Measurements from ENCODE around the gene CACNB3.

The CACNB3 gene

GRCh38 chr12:48788854-48789775 lies 29.2 kb upstream of the CACNB3 start, which contains the start of gene ADCY6:
ADCY6 (minus strand) TSS chr12:48789089; CDS start chr12:48783434, 5,655 bp downstream.
- peak in 1 of 2 experiments; percentile 13 for DNase-seq (ENCODE audit: low read depth in 2 of 2)

GRCh38 chr12:48789858-48790326 lies 28.4 kb upstream of the CACNB3 start:
- no peak for DNase-seq (ENCODE audit: low read depth in 2 of 2)

GRCh38 chr12:48793696-48794095 lies 24.6 kb upstream of the CACNB3 start:
- no peak for DNase-seq (ENCODE audit: low read depth in 2 of 2)

DNA sequence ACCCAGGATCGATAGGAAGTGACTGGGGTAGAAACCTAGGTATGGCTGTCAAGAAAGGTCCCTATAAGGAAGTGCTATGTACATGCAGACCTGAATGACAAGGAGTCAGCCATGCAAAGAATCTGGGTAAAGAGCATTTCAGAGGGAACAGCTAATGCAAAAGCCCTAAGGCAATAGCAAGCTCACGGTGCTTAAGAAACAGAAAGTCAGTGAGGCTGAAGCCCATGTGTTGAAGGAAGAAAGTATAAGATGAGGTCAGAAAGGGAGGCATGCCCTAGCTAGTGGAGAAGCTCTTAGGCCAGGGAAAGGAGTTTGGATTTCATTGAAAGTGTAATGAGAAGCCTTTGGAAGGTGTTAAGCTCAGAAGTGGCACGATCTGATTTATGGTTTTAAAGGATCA lies 23.4 kb upstream of the CACNB3 start:
- DNase-seq (ENCODE audit: low read depth in 2 of 2) = no peak

GRCh38 chr12:48795550-48796455 lies 22.5 kb upstream of the CACNB3 start:
- DNase-seq (ENCODE audit: low read depth in 2 of 2) = peak; percentile 51 to 55

DNA sequence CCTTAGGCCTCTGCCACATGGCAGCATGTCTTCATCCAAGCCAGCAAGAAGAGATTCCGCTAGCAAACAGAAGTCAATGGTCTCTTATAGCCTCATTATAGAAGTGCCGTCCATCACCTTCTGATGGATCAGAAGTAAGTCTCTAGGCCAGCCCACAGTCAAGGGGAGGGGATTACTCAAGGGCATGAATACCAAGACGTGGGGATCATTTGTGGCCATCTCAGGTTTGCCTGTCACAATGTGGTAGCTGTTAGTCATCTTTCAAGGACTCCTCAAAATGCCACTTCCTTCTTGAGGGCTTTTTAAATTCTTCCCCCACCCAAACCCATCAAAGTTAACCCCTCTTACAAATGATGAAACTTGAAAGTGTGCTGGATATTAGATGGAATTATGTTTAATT lies 21.3 kb upstream of the CACNB3 start:
- DNase-seq (ENCODE audit: low read depth in 2 of 2) = no peak

GRCh38 chr12:48800457-48800856 lies 17.8 kb upstream of the CACNB3 start:
- DNase-seq (ENCODE audit: low read depth in 2 of 2) = no peak

GRCh38 chr12:48800971-48801370 lies 17.3 kb upstream of the CACNB3 start:
- no peak for DNase-seq (ENCODE audit: low read depth in 2 of 2)

- DNase-seq (ENCODE audit: low read depth in 2 of 2) = no peak
These were observed 14.6 kb upstream of the CACNB3 start for GRCh38 chr12:48803675-48804074.

GRCh38 chr12:48807981-48808380 lies 10.3 kb upstream of the CACNB3 start:
- no peak for DNase-seq (ENCODE audit: low read depth in 2 of 2)

DNA sequence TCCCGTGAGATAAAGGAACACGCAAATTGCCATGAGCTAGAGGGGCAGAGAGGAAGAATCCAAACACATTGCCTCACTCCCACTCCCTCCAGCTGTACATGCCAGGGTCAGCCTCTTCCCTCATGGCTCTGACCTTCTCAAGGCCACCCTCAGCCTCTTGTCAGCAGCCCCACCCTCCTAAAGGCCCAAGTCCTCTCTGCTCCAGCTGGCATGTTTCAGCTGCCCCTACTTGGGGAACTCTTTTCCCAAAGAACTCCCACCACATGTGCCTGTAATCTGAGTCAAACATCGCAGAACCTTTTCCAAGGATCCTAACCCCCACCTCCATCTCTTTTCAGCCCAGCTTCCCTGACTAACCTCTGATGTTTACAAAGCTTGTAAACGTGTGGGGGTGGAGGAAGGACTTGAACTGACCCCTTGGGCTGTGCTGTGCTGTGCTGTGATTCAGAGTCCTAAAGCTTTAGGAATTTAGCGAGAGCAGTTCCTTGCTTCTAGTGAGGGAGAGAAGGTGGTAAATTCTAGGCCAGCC lies 7.3 kb upstream of the CACNB3 start:
- DNase-seq (ENCODE audit: low read depth in 2 of 2) = peak; percentile 54 to 55

DNA sequence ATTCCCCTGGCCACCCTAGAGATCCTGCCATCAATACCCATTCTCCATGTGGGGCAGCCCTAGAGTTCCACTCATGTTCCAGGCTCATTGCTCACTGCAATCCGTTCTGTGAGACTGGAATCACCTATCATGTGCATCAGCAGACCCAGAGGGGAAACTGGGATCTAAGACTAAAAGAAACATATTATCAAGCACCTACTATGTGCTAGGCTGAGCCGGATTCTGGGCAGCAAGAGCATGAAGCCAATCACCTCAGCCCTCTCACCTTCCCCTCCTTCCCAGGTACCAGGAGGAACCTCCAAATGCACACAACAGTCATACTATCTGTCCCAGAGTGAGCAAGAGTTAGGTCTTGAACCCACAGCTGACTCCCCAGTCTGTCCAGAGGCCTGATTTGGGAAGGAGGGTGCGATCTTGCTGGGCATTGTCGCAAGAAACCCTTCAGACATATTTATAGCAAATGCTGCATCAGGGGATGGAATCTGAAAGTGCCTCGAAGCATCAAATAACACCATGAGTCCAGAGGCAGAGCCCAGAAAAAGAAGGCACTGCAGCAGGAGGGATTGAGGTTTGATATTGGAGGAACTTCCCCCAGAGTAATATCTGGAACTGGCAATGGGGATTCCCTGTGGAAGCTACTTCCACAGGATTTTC lies 6.7 kb upstream of the CACNB3 start:
- no peak for DNase-seq (ENCODE audit: low read depth in 2 of 2)

DNA sequence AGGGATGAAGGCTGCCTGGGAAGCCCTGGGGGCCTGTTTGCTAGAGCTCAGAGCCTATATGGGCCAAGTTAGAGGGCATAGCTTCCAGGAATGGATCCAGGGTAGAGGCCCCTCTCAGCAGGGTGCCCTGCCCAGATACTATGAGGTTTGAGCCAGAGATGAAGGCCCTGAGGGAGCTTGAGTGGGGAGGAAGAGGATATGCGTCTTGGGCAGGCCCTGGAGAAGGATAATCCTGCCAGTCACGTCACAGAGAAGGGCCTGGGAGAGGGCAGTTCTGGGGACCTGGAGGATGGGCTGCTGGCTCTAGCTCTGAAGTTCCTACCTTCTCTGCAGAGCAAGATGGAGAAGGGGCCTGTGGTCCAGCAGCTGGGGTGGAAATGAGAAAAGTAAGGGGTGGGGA lies 5.9 kb upstream of the CACNB3 start:
- no peak for DNase-seq (ENCODE audit: low read depth in 2 of 2)

GRCh38 chr12:48813465-48814261 lies 4.6 kb upstream of the CACNB3 start:
- no peak for DNase-seq (ENCODE audit: low read depth in 2 of 2)

DNA sequence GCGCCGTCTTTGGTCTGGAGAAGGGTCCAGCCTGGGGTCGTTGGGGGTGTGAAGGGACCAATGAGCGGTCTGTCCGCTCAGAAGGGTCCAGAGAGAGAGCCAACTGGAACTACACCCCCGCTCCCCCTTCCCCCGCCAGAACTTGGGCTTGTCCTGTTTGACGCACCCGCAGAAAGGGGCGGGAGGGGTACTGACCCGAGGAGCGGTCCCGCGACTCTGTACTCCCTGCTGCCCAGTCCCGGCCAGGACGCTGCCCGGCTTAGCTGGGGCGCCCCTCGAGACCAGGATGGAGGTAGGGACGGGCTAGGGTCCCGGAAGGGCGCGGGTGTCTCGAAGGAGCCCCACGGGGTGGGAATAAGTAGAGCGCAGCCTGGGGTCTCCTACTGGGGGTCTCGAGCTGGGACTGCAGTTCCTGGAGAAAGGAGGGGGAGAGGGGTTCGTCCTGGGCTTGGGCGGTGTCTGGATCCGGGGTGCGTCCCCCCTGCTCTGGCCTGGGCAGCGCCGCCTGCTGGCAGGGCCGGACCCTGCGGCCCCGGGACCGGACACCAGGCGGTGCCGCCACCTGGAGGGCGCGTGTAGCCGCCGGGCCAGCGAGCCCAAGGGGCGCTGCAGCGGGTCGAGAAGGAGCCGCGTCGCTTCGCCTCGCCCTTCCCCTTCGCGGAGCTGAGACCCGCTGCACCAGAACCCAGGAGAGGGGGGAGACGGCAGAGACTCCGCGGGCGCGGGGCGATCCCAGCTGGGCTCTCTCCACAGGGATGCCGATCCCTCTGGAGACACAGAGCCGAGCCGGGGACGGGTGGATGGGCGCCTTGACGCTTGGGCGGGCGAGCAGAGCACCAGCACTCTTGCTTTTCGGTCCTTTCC lies 3.8 kb upstream of the CACNB3 start:
- peak; percentile 41 to 43 for DNase-seq (ENCODE audit: low read depth in 2 of 2)

DNA sequence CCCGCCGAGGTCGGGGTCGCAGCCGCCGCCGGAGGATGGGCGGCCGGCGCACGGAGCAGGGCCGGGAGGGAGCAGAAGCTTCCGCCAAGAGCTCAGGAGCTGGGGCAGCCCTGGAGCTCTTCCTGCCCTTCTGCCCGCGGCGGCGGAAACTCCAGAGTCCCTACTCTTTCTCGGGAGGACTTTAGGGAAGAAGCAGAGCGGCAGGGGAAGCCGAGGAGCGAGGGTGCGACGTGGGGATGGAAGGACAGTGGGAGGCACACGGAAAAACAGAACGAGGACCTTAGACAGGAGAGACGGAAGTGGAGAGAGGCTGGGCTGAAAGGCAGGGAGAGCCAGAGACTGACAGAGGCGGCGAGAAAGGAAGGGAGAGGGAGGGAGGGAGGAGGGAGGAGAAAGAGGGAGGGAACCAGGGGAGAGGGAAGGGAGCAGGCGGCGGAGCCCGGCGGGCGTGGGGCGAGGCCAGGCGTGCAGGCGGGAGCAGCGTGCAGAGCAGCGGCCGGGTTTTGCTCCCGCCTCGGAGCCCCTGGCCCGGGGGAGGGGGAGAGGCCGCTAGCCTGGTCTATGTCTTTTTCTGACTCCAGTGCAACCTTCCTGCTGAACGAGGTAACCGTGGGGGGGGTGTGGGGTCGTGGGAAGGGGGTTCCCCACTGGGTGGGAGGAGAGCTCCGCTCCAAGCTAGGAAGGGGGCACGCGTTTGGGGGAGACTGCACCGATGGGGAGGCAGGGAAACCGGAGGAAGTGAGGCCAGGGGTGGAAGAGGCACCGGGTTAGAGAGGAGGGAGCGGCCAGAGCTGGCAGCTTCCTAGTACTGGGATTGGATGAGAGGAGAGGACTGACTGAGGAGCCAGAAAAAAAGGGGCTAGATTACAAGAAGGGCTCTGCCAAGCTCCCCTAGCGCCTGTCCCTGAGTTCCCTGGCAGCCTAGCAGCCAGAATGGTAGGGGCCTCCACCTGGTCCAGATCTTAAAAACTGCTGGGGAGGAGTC lies 2.9 kb upstream of the CACNB3 start:
- DNase-seq (ENCODE audit: low read depth in 2 of 2) = peak; percentile 44 to 56

DNA sequence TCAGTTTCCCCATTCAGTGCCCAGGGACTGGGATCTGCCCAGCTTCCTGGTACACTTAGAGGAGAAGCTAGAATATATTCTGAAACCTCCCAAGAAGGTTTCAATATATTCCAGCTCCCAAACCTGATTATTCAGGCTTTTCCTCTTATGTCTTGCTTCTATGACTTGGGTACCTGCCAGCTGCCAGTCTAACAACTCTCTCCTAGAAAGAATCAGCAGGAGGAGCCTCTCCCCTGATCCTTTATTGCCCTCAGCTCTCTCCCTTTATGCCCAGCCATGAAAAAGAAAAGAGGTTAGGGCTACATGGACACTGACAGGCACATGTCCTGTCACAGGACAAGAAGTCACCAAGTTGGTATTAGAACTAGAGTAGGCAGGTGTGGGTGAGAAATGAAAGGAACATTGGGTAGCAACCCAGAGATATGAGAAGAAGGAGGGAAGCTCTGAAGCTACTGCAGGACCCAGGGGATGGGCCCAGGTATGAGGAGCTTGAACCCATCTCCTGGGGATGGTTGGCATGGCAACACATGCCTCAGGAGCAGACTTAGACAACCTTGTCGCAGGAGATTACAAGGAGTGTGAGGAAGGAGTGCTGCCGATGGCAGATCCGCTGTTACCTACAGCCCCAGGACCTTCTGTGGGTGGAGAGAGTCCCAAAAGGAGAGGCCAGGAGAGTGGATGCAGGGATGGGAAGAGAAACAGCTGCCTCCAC lies 2.0 kb upstream of the CACNB3 start:
- no peak for DNase-seq (ENCODE audit: low read depth in 2 of 2)
